Stomach (tissue), 4 donors: Measurements from ENCODE around the gene ZNF506.

ENCODE experiments used
- CTCF ChIP-seq, 7 experiments: fragments of 450-650 bp in 4 of 7; fragments of 200-600 bp in 3 of 7; sonication (generic) in 3 of 7; IDR thresholded peaks; one replicate each; pipeline ENCODE4 v1.5.1; 2016 to 2019; ENCODE audit warnings: antibody characterized with exemption in 7 of 7, control low read depth in 2 of 7, mild to moderate bottlenecking in 1 of 7
- POLR2A ChIP-seq, 4 donors: fragments of 450-650 bp; IDR thresholded peaks; one replicate each; pipeline ENCODE4 v1.6.1; 2016; ENCODE audit warnings: antibody characterized with exemption in 4 of 4, control low read depth in 2 of 4, mild to moderate bottlenecking in 1 of 4, moderate library complexity in 1 of 4

- TF ChIP-seq CTCF (IDR thresholded peaks at IDR 0.05): no peak
- TF ChIP-seq POLR2A (IDR thresholded peaks at IDR 0.05): no peak
Measured at GRCh38 chr19:19858751-19859150, 37.2 kb upstream of the ZNF506 start.
